GM03348 (cell line): ENCODE results near the gene ABHD17A.

Experiments used
- DNase-seq: peaks from one replicate; pipeline ENCODE4 v3.0.0; 2012; ENCODE audit warnings: low spot score

The ABHD17A gene

GRCh38 chr19:1839658-1840540 lies 45.4 kb downstream of the ABHD17A start:
- DNase-seq, result no peak

- peak; percentile 86 for DNase-seq
These were observed 47.6 kb downstream of the ABHD17A start for GRCh38 chr19:1837625-1838105.

GRCh38 chr19:1837222-1837565 lies 48.1 kb downstream of the ABHD17A start:
- no peak for DNase-seq

GRCh38 chr19:1836458-1837221 lies 48.7 kb downstream of the ABHD17A start:
- no peak for DNase-seq

- no peak for DNase-seq
These were observed 51.8 kb downstream of the ABHD17A start for GRCh38 chr19:1833540-1833939.

GRCh38 chr19:1832046-1832663 lies 53.1 kb downstream of the ABHD17A start:
- DNase-seq, result no peak

- DNase-seq, result no peak
These were observed 54.3 kb downstream of the ABHD17A start for GRCh38 chr19:1830978-1831377.

GRCh38 chr19:1830568-1830967 lies 54.7 kb downstream of the ABHD17A start:
- no peak for DNase-seq

GRCh38 chr19:1829958-1830357 lies 55.3 kb downstream of the ABHD17A start:
- DNase-seq, result no peak

GRCh38 chr19:1828279-1829238 lies 56.7 kb downstream of the ABHD17A start:
- DNase-seq, result no peak

GRCh38 chr19:1827566-1828278 lies 57.6 kb downstream of the ABHD17A start:
- no peak for DNase-seq
